ENCODE results near the gene ACBD3.

DNA sequence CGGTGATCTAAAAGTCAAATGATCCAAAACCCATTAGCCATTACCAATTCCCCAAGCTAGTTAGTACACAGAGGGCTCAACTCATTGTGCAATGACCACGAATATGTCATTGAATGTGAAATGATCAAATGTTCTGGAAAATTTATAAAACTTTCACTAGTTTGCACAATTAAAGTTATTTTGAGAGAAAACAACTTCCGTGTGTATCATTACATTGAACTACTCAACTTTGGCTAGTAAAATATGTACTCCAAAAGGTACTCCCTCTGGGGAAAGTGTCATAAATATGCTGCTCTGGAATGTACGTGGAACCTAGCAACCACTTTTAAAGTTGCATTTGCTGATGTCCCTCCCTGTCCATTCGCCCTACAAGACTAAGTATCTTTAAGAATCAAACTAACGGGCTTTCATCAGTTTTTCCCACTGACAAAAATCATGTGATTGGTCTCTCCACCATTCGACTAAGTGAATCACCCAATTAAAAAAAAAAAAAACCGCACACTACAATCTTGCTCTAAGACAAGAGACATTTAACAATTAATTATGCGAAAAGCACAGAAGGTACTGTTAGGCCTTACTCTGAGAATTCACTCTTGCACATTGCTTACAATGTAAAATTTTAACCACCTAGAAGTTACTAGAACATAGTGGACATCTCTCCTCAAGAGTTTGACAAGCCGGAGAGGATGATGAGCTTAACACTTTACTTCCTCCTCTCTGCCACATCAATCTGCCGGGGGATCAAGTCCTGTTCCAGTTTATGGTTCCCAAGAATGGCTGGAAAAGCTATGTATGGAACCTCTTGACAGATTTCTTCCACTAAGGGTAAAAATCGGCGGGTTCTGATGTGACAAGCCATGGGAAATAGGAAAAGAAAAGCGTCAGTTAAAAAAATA is 1.2 kb downstream of the ACBD3 start:
- TF ChIP-seq POLR2A (IDR thresholded peaks at IDR 0.05) (no peak), CTCF (IDR thresholded peaks at IDR 0.05) (no peak)

All from Peyer's patch (tissue), 4 donors.